ENCODE results near the gene S100A16.
"Not testable (repeated sequence)": the region's sequence is repeated elsewhere in the genome, so short reads cannot be mapped to it uniquely, and the experiment has no call there.

- not testable (repeated sequence) for TF ChIP-seq CTCF, POLR2A (IDR thresholded peaks at IDR 0.05)
Measured at GRCh38 chr1:153588033-153588432, 24.9 kb downstream of the S100A16 start.
